Hematopoietic multipotent progenitor cell (in vitro differentiated cells): Measurements from ENCODE around the gene PDE11A. TPM values are rescaled to one million over a fixed set of nuclear protein-coding genes. Genes with fewer than 3 reads are reported as not detected.

ENCODE experiments used
- DNase-seq, 3 donors: peaks; one replicate each; pipeline ENCODE4 v3.0.0-alpha.2; 2011 to 2015; ENCODE audit warnings: low read depth in 2 of 3, low spot score in 2 of 3
- small RNA-seq: library from RNA; depleted of rRNA; stranded (forward); fragments of <200 nt; gene quantifications from one replicate; pipeline ENCODE3, GENCODE V24; 2012
- total RNA-seq: library from RNA; depleted of rRNA; stranded (reverse); fragments of >200 nt; gene quantifications from one replicate; pipeline ENCODE4 v1.2.3, GENCODE V29; 2012

Gene PDE11A
- total RNA-seq, 1 donor, result under 0.01 TPM

- DNase-seq, result no peak
These were observed 485.2 kb downstream of the PDE11A start for GRCh38 chr2:177587371-177587770.

DNA sequence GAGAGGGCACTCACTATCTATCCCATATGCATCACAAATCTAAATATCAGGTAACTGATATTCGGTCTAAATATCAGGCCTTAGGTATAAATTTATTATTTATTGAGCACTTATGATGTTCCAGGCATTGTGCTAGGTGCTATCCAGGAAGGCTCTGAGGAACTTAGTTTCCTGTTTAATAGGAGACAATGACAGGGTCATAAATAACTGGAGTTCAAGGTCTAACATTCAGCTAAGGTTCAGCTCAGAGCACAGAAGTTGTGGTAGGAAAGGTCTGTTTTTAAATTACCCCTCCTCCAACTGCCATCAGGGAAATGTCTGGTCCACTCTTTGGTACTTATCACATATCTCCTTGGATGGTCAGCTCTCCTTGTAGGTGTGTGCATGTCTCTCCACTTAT, 486.4 kb downstream of the PDE11A start:
- no peak for DNase-seq

DNA sequence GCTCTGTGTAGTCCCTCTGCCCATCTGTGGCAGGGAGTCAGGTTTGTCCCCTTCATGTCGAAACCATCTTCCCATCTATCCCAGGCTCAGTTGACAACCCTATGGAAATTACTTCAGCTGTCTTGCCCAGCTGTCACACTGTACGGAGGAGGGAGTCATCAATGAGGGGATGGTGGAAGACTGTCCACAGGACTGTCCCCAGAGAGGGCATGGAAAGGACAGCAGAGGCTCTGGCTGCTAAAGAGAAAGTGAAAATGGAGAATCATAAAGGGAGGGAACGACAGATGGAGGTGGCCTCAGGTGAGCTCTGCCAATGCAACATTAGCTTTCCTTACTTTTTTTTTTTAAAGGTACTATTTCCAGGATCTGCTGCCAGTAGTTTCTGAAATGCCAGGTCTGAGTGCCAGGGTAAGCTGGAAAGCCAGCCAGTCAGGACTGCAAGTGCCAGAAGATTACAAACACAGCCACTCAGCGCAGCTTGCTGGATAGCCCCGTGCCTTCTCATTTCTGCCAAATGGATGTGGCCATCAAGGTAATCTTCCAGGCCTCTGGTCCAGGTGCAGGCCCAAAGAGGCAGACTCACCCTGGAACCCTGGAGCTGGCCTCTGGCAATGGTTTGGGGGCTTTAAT, 487.2 kb downstream of the PDE11A start:
- no peak for DNase-seq

- DNase-seq, result no peak
These were observed 488.4 kb downstream of the PDE11A start for GRCh38 chr2:177584030-177584692.

- no peak for DNase-seq
These were observed 490.6 kb downstream of the PDE11A start for GRCh38 chr2:177582000-177582399.

DNA sequence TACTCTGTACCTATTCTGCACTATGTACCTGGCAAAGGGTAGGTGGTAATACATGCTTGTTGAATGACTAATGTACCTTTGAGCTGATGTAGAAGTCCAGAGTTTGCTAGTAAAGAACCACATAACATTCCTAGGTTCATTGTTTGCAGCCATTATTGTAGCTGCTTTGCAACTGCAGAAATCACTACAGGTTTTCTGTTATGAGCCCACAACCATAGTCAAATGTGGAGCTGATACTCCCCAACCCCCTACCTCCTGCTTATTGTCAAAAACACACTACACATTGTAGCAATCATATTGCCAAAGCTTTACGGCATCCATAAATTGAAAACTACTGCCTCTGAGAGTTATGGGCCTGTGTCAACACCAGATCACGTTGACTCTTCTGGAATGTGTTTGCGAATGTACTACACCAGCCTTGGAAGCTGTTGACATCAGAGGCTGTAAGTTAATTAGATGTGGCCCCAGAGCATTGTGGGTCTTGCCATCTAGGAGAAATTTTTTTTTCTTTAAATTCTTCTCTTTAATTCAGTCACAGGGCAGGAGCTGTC, 493.0 kb downstream of the PDE11A start:
- DNase-seq, result no peak

GRCh38 chr2:177578454-177578853, 494.1 kb downstream of the PDE11A start:
- DNase-seq, result no peak

DNA sequence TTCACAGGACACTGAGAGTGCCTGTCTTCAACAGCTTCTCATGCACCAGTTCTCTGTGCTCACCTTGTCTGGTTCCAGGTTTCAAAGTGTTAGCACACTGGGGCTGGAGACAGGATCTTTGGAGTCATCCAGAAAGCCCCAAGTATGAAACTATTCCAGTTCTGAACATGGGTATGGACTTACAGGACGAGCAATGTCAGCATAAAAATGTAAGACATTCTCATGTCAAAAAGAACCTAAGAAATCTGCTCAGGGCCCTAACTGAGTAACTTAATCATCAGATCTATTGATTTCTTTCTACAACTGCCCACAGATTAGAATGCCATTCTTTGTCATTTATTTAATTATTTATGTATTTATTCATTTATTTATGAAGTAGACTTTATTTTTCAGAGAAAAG, 495.5 kb downstream of the PDE11A start:
- DNase-seq, result no peak

DNA sequence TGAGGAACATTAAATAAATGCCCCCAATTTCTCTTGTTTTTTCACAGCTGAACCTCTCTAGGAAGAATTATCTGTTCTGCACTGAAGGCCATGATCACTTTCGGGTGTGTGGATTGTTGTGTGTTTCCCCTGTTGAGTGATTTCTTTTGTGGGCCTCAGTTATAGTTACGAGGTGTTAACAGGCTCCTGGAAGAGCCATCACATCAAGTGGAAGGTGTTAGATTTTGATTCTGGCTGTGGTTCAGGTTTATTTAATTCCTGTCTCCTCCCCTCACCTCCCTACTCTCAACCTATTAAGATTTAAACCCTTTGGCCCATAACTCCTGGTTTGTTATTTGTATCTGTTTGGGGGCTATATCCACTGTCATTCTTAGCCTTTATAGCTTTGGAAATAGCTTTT, 497.2 kb downstream of the PDE11A start:
- no peak for DNase-seq

- no peak for DNase-seq
These were observed 498.2 kb downstream of the PDE11A start for GRCh38 chr2:177574356-177574755.

Small RNAs within 50 kb of the gene (small RNA-seq; reads per million reads assigned to genes)
- gene AC011998.1 (not detected), gene RNU6-629P (not detected)

Other genes starting within 250 kb of the PDE11A start
- gene RBM45, start 39.7 kb upstream of the PDE11A start, total RNA-seq, result 12.4 TPM
- 0.27 TPM for gene OSBPL6, start 121.7 kb upstream of the PDE11A start, total RNA-seq